HepG2 (cell line): ENCODE measurements around the gene ZNF22. TPM values are rescaled to one million over a fixed set of nuclear protein-coding genes. Genes with fewer than 3 reads are reported as not detected.

Experiments used
- BCL3 ChIP-seq: sonication (generic); formaldehyde crosslinking; IDR thresholded peaks from 2 replicates; pipeline ENCODE4 v1.5.1; 2020; ENCODE audit warnings: mild to moderate bottlenecking, missing genetic modification reagents, moderate library complexity
- DBP ChIP-seq: sonication (generic); formaldehyde crosslinking; IDR thresholded peaks from 2 replicates; pipeline ENCODE4 v1.4.0; 2020; ENCODE audit warnings: missing genetic modification reagents; ENCODE audit errors: not compliant biosample characterization
- ELF3 ChIP-seq: IDR thresholded peaks from 2 replicates; pipeline ENCODE4 v1.6.1; 2016; ENCODE audit warnings: missing genetic modification reagents, missing compliant biosample characterization
- FOSL1 ChIP-seq: sonication (generic); formaldehyde crosslinking; IDR thresholded peaks from 2 replicates; pipeline ENCODE4 v1.9.0; 2021; ENCODE audit warnings: missing genetic modification reagents, borderline replicate concordance
- HINFP ChIP-seq: sonication (generic); formaldehyde crosslinking; IDR thresholded peaks from 2 replicates; pipeline ENCODE4 v1.4.0; 2020; ENCODE audit warnings: low read depth, mild to moderate bottlenecking, missing genetic modification reagents
- KLF12 ChIP-seq: sonication (generic); formaldehyde crosslinking; IDR thresholded peaks from 2 replicates; pipeline ENCODE4 v1.4.0; 2020; ENCODE audit warnings: missing genetic modification reagents, borderline replicate concordance
- KLF16 ChIP-seq, 2 experiments: sonication (generic) in 1 of 2; formaldehyde crosslinking in 1 of 2; IDR thresholded peaks; 2 replicates each; pipeline versions ENCODE4 v1.6.1 to v1.8.0; 2016 to 2023; ENCODE audit warnings: missing genetic modification reagents in 2 of 2, missing compliant biosample characterization in 1 of 2
- PBX2 ChIP-seq: IDR thresholded peaks from 2 replicates; pipeline ENCODE4 v1.6.1; 2016; ENCODE audit warnings: control low read depth
- RCOR2 ChIP-seq: IDR thresholded peaks from 2 replicates; pipeline ENCODE4 v1.6.1; 2016; ENCODE audit warnings: missing biosample characterization, missing genetic modification reagents
- RORA ChIP-seq: sonication (generic); formaldehyde crosslinking; IDR thresholded peaks from 2 replicates; pipeline ENCODE4 v1.5.0; 2020; ENCODE audit warnings: mild to moderate bottlenecking, missing genetic modification reagents, moderate library complexity
- THAP9 ChIP-seq: sonication (generic); formaldehyde crosslinking; IDR thresholded peaks from 2 replicates; pipeline ENCODE4; 2020; ENCODE audit warnings: missing genetic modification reagents, mild to moderate bottlenecking, borderline replicate concordance
- TP53 ChIP-seq: sonication (generic); formaldehyde crosslinking; conservative IDR thresholded peaks from 2 replicates; pipeline ENCODE4 v1.4.0; 2020; ENCODE audit warnings: missing genetic modification reagents
- ZFP37 ChIP-seq: sonication (generic); formaldehyde crosslinking; IDR thresholded peaks from 2 replicates; pipeline ENCODE4 v1.4.0; 2020; ENCODE audit warnings: missing genetic modification reagents, borderline replicate concordance
- ZNF10 ChIP-seq: sonication (generic); formaldehyde crosslinking; IDR thresholded peaks from 2 replicates; pipeline ENCODE4 v1.4.0; 2020; ENCODE audit warnings: mild to moderate bottlenecking, low read depth, missing genetic modification reagents, borderline replicate concordance
- ZNF256 ChIP-seq: sonication (generic); formaldehyde crosslinking; conservative IDR thresholded peaks from 2 replicates; pipeline ENCODE4 v1.4.0; 2020; ENCODE audit warnings: missing genetic modification reagents
- ZNF280D ChIP-seq: sonication (generic); formaldehyde crosslinking; IDR thresholded peaks from 2 replicates; pipeline ENCODE4 v1.5.1; 2020; ENCODE audit warnings: mild to moderate bottlenecking, missing genetic modification reagents
- ZNF30 ChIP-seq: sonication (generic); formaldehyde crosslinking; IDR thresholded peaks from 2 replicates; pipeline ENCODE4 v1.5.0; 2020; ENCODE audit warnings: mild to moderate bottlenecking, missing genetic modification reagents
- ZNF572 ChIP-seq: sonication (generic); formaldehyde crosslinking; IDR thresholded peaks from 2 replicates; pipeline ENCODE4 v1.5.1; 2020; ENCODE audit warnings: mild to moderate bottlenecking, missing genetic modification reagents
- ZNF713 ChIP-seq: sonication (generic); formaldehyde crosslinking; IDR thresholded peaks from 2 replicates; pipeline ENCODE4 v1.4.0; 2020; ENCODE audit warnings: mild to moderate bottlenecking, missing genetic modification reagents
- ZSCAN22 ChIP-seq: sonication (generic); formaldehyde crosslinking; IDR thresholded peaks from 2 replicates; pipeline ENCODE4 v1.4.0; 2020; ENCODE audit warnings: mild to moderate bottlenecking, missing genetic modification reagents
- polyA plus RNA-seq, 8 experiments: library from polyadenylated mRNA; depleted of rRNA in 3 of 8; stranded (reverse) in 7 of 8; unstranded in 1 of 8; fragments of >200 nt; fragmentation: Illumina TruSeq in 4 of 8; extraction: Trizol in 4 of 8; gene quantifications; 2 replicates each; pipeline versions ENCODE4 v1.2.1 to v1.2.3, GENCODE V29; 2011 to 2016; ENCODE audit warnings: low read depth in 4 of 8, missing spikeins in 1 of 8, mixed read lengths in 1 of 8; ENCODE audit not compliant: insufficient read depth in 1 of 8
- total RNA-seq, 5 experiments: library from RNA; depleted of rRNA; stranded (reverse); fragments of >200 nt; fragmentation: Illumina TruSeq; extraction: Trizol; gene quantifications; 2 replicates each; pipeline ENCODE4 v1.2.3, GENCODE V29; 2016; ENCODE audit warnings: low read depth in 1 of 5

Gene ZNF22
- total and polyA plus RNA-seq, 2 of the 13 experiments (the other 11 are each of a cell fraction or from before 2014, with no cell fraction given): 0.40 to 1.3 TPM

- no peak for TF ChIP-seq ZSCAN22
- no peak for TF ChIP-seq ZNF256 (CRISPR knock-in tag)
- no peak for TF ChIP-seq RCOR2 (CRISPR knock-in tag)
- TF ChIP-seq ELF3: 0 out of 2 replicates have a peak, but pooled peaks have one; percentile 28
- TF ChIP-seq ZNF280D (CRISPR knock-in tag): no peak
- TF ChIP-seq DBP (CRISPR knock-in tag): no peak
- TF ChIP-seq HINFP (CRISPR knock-in tag): no peak
- TF ChIP-seq FOSL1 (CRISPR knock-in tag): 0 out of 2 replicates have a peak, but pooled peaks have one; percentile 18
- TF ChIP-seq ZNF10 (CRISPR knock-in tag): no peak
- TF ChIP-seq TP53 (CRISPR knock-in tag): 0 out of 2 replicates have a peak, but pooled peaks have one; percentile 27
- TF ChIP-seq ZFP37 (CRISPR knock-in tag): 0 out of 2 replicates have a peak, but pooled peaks have one; percentile 32
- no peak for TF ChIP-seq ZNF572
- TF ChIP-seq THAP9 (CRISPR knock-in tag): no peak
- TF ChIP-seq KLF16 (CRISPR knock-in tag; IDR thresholded peaks at IDR 0.05): no peak
- no peak for TF ChIP-seq KLF12
- TF ChIP-seq ZNF713: no peak
- no peak for TF ChIP-seq ZNF30 (CRISPR knock-in tag)
- no peak for TF ChIP-seq PBX2 (CRISPR knock-in tag)
- TF ChIP-seq BCL3 (CRISPR knock-in tag): no peak
- TF ChIP-seq RORA (CRISPR knock-in tag): no peak
Observed at GRCh38 chr10:44990302-44990655, 10.4 kb upstream of the ZNF22 start (continued).
